ENCODE measurements around the gene DNAI4. TPM values are rescaled to one million over a fixed set of nuclear protein-coding genes. Genes with fewer than 3 reads are reported as not detected.

Gene DNAI4
- polyA plus RNA-seq, 1 experiment, result 2.1 TPM

DNA sequence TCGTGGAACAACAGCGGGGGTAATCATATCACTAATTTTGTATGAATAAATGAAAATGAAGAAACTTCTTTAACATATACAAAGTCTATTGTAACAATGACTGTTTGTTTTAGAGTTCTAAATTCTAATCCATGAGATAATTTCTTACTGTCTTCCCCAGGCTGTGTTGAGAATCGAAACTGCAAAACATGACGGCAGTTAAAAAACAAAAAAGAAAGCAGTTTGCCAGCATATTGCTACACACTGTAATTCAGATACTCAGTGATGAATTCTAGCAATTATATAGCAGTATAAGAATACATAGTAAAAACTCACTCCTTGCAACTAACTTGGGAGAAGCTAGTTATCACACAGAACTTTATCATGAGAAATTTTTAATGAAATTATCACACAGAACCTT is 145.7 kb downstream of the DNAI4 start:
- H3K4me3 ChIP-seq (ENCODE audit: low read depth, low read length), result no peak overlapping the region
- ChIA-PET CTCF (no interaction called here), POLR2A (no interaction called here)
- no peaks in the 10 kb centered on the region for H3K9me3 ChIP-seq (ENCODE audit: control insufficient read depth, insufficient read depth, low read length)
- TF ChIP-seq, protein P1, sequence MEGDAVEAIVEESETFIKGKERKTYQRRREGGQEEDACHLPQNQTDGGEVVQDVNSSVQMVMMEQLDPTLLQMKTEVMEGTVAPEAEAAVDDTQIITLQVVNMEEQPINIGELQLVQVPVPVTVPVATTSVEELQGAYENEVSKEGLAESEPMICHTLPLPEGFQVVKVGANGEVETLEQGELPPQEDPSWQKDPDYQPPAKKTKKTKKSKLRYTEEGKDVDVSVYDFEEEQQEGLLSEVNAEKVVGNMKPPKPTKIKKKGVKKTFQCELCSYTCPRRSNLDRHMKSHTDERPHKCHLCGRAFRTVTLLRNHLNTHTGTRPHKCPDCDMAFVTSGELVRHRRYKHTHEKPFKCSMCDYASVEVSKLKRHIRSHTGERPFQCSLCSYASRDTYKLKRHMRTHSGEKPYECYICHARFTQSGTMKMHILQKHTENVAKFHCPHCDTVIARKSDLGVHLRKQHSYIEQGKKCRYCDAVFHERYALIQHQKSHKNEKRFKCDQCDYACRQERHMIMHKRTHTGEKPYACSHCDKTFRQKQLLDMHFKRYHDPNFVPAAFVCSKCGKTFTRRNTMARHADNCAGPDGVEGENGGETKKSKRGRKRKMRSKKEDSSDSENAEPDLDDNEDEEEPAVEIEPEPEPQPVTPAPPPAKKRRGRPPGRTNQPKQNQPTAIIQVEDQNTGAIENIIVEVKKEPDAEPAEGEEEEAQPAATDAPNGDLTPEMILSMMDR (IDR thresholded peaks at IDR 0.05; ENCODE audit: low read depth, low read length), result no peak
- H3K27ac ChIP-seq (ENCODE audit: low read depth, low read length), result no peak overlapping the region
- no peak for DNase-seq (ENCODE audit: low read depth, low spot score)
- no peaks in the 10 kb centered on the region for H3K27me3 ChIP-seq (ENCODE audit: control insufficient read depth, insufficient read depth, low read length)

GRCh38 chr1:66778266-66778665 is 146.4 kb downstream of the DNAI4 start:
- CTCF ChIA-PET, result interaction anchor here (0.8 kb wide), 1 partner anchor 13 kb away, joined by 5 read pairs; no protein-coding TSS in a partner anchor
- POLR2A ChIA-PET, result no interaction called here
- TF ChIP-seq, protein P1 (IDR thresholded peaks at IDR 0.05; ENCODE audit: low read depth, low read length), result no peak
- no peak for DNase-seq (ENCODE audit: low read depth, low spot score)
- H3K27ac ChIP-seq (ENCODE audit: low read depth, low read length), result no peak overlapping the region
- H3K4me3 ChIP-seq (ENCODE audit: low read depth, low read length), result no peak overlapping the region
- H3K9me3 ChIP-seq (ENCODE audit: control insufficient read depth, insufficient read depth, low read length), result no peaks in the 10 kb centered on the region
- H3K27me3 ChIP-seq (ENCODE audit: control insufficient read depth, insufficient read depth, low read length), result no peaks in the 10 kb centered on the region

DNA sequence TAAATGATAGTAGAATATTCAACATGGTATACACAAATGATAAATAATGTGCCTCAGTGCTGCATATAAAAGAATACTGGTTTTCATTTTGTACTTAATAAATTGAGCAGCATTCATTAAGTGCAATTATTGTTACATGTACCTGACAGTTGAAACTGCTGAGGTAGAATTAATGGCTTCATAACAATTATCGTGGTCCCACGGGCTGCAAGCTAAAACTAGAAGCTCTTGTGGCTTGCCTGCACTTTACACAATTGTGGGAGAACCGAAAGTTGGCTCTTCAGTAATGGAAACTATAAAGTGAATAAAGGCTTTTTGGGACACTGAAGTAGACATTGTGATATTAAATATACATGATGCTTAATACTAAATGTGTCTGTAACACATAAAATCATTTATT is 146.8 kb downstream of the DNAI4 start:
- H3K27me3 ChIP-seq (ENCODE audit: control insufficient read depth, insufficient read depth, low read length), result no peaks in the 10 kb centered on the region
- no peak overlapping the region for H3K4me3 ChIP-seq (ENCODE audit: low read depth, low read length)
- DNase-seq (ENCODE audit: low read depth, low spot score), result no peak
- ChIA-PET CTCF (interaction anchor here (0.8 kb wide), 1 partner anchor 13 kb away, joined by 5 read pairs; no protein-coding TSS in a partner anchor), POLR2A (no interaction called here)
- TF ChIP-seq, protein P1 (IDR thresholded peaks at IDR 0.05; ENCODE audit: low read depth, low read length), result no peak
- no peaks in the 10 kb centered on the region for H3K9me3 ChIP-seq (ENCODE audit: control insufficient read depth, insufficient read depth, low read length)
- no peak overlapping the region for H3K27ac ChIP-seq (ENCODE audit: low read depth, low read length)

- Histone ChIP-seq H3K27ac (ENCODE audit: low read depth, low read length) (no peak overlapping the region), H3K9me3 (ENCODE audit: control insufficient read depth, insufficient read depth, low read length) (no peaks in the 10 kb centered on the region), H3K4me3 (ENCODE audit: low read depth, low read length) (no peak overlapping the region), H3K27me3 (ENCODE audit: control insufficient read depth, insufficient read depth, low read length) (no peaks in the 10 kb centered on the region)
- TF ChIP-seq, protein P1 (IDR thresholded peaks at IDR 0.05; ENCODE audit: low read depth, low read length), result no peak
- CTCF ChIA-PET, result interaction anchor here (1.1 kb wide), 1 partner anchor 436 kb away, joined by 3 read pairs; no protein-coding TSS in a partner anchor
- POLR2A ChIA-PET, result no interaction called here
- no peak for DNase-seq (ENCODE audit: low read depth, low spot score)
Measured at GRCh38 chr1:66775646-66776045, 149.0 kb downstream of the DNAI4 start.

- Histone ChIP-seq H3K4me3 (ENCODE audit: low read depth, low read length) (no peak overlapping the region), H3K27ac (ENCODE audit: low read depth, low read length) (no peak overlapping the region), H3K9me3 (ENCODE audit: control insufficient read depth, insufficient read depth, low read length) (no peaks in the 10 kb centered on the region), H3K27me3 (ENCODE audit: control insufficient read depth, insufficient read depth, low read length) (no peaks in the 10 kb centered on the region)
- CTCF ChIA-PET, result interaction anchor here (1.1 kb wide), 1 partner anchor 437 kb away, joined by 3 read pairs; no protein-coding TSS in a partner anchor
- TF ChIP-seq, protein P1 (IDR thresholded peaks at IDR 0.05; ENCODE audit: low read depth, low read length), result no peak
- POLR2A ChIA-PET, result no interaction called here
- DNase-seq (ENCODE audit: low read depth, low spot score), result no peak
Measured at GRCh38 chr1:66774438-66774837, 150.2 kb downstream of the DNAI4 start.

Data from AG04450 (cell line).